ENCODE measurements around the gene SPATA12. TPM values are rescaled to one million over a fixed set of nuclear protein-coding genes. Genes with fewer than 3 reads are reported as not detected.

Gene SPATA12
- polyA plus RNA-seq, 1 experiment = not detected

- Histone ChIP-seq H3K27me3 (ENCODE audit: control insufficient read depth, insufficient read depth, low read length) (peaks cover 8% of the 10 kb centered on the region), H3K4me3 (ENCODE audit: low read depth, low read length) (no peak overlapping the region), H3K36me3 (ENCODE audit: control insufficient read depth, insufficient read depth, low read length) (no peaks in the 10 kb centered on the region)
- ChIA-PET POLR2A (no interaction called here), CTCF (no interaction called here)
- no peak for TF ChIP-seq CTCF (IDR thresholded peaks at IDR 0.05; ENCODE audit: insufficient read depth, low read depth, low read length)
- DNase-seq (ENCODE audit: low read depth) = no peak
Observed at GRCh38 chr3:57074135-57074534, 13.7 kb downstream of the SPATA12 start.

GRCh38 chr3:57076422-57076951 is 16.0 kb downstream of the SPATA12 start:
- POLR2A ChIA-PET = no interaction called here
- no peak for DNase-seq (ENCODE audit: low read depth)
- CTCF ChIA-PET = interaction anchor here (0.6 kb wide), 1 partner anchor 23 kb away, joined by 3 read pairs; no protein-coding TSS in a partner anchor
- TF ChIP-seq CTCF (IDR thresholded peaks at IDR 0.05; ENCODE audit: insufficient read depth, low read depth, low read length) = no peak
- peaks cover 10% of the 10 kb centered on the region for H3K27me3 ChIP-seq (ENCODE audit: control insufficient read depth, insufficient read depth, low read length)
- no peaks in the 10 kb centered on the region for H3K36me3 ChIP-seq (ENCODE audit: control insufficient read depth, insufficient read depth, low read length)
- H3K4me3 ChIP-seq (ENCODE audit: low read depth, low read length) = no peak overlapping the region

GRCh38 chr3:57077630-57078343 is 17.3 kb downstream of the SPATA12 start:
- CTCF ChIA-PET = interaction anchor here (0.8 to 1.3 kb wide), 7 partner anchors 11 to 82 kb away, joined by 3 to 7 read pairs (median 3); no protein-coding TSS in a partner anchor
- Histone ChIP-seq H3K36me3 (ENCODE audit: control insufficient read depth, insufficient read depth, low read length) (no peaks in the 10 kb centered on the region), H3K4me3 (ENCODE audit: low read depth, low read length) (peak overlapping the region; percentile 67), H3K27me3 (ENCODE audit: control insufficient read depth, insufficient read depth, low read length) (peaks cover 10% of the 10 kb centered on the region)
- POLR2A ChIA-PET = interaction anchor here (0.7 kb wide), 1 partner anchor 88 kb away, joined by 3 read pairs; no protein-coding TSS in a partner anchor
- DNase-seq (ENCODE audit: low read depth) = no peak
- no peak for TF ChIP-seq CTCF (IDR thresholded peaks at IDR 0.05; ENCODE audit: insufficient read depth, low read depth, low read length)

GRCh38 chr3:57078344-57078634 is 17.8 kb downstream of the SPATA12 start:
- Histone ChIP-seq H3K27me3 (ENCODE audit: control insufficient read depth, insufficient read depth, low read length) (peaks cover 10% of the 10 kb centered on the region), H3K36me3 (ENCODE audit: control insufficient read depth, insufficient read depth, low read length) (no peaks in the 10 kb centered on the region), H3K4me3 (ENCODE audit: low read depth, low read length) (peak overlapping the region; percentile 67)
- no peak for DNase-seq (ENCODE audit: low read depth)
- ChIA-PET POLR2A (no interaction called here), CTCF (interaction anchor here (0.8 to 1.3 kb wide), 6 partner anchors 11 to 82 kb away, joined by 3 to 7 read pairs (median 4); no protein-coding TSS in a partner anchor)
- no peak for TF ChIP-seq CTCF (IDR thresholded peaks at IDR 0.05; ENCODE audit: insufficient read depth, low read depth, low read length)

- Histone ChIP-seq H3K36me3 (ENCODE audit: control insufficient read depth, insufficient read depth, low read length) (no peaks in the 10 kb centered on the region), H3K4me3 (ENCODE audit: low read depth, low read length) (peak overlapping the region; percentile 67), H3K27me3 (ENCODE audit: control insufficient read depth, insufficient read depth, low read length) (peaks cover 10% of the 10 kb centered on the region)
- DNase-seq (ENCODE audit: low read depth) = no peak
- CTCF ChIA-PET = interaction anchor here (1.0 to 1.4 kb wide), 6 partner anchors 9 to 83 kb away, joined by 3 to 7 read pairs (median 4); no protein-coding TSS in a partner anchor
- peak; percentile 20; the same call in 1 of the 2 replicates for TF ChIP-seq CTCF (IDR thresholded peaks at IDR 0.05; ENCODE audit: insufficient read depth, low read depth, low read length)
- POLR2A ChIA-PET = no interaction called here
Observed at GRCh38 chr3:57078635-57079473, 18.4 kb downstream of the SPATA12 start.

Data from BJ (cell line).